GM12801 (cell line): ENCODE results near the gene SMARCE1.

Experiments used
- CTCF ChIP-seq: IDR thresholded peaks from one replicate; pipeline ENCODE4 v1.5.1; 2011; ENCODE audit warnings: control low read depth; ENCODE audit not compliant: insufficient read length; ENCODE audit errors: extremely low read depth

Gene SMARCE1

GRCh38 chr17:40645943-40646342 is 1.7 kb downstream of the SMARCE1 start:
- no peak for TF ChIP-seq CTCF

- no peak for TF ChIP-seq CTCF
These were observed 2.3 kb downstream of the SMARCE1 start for GRCh38 chr17:40645291-40645690.

- TF ChIP-seq CTCF: no peak
These were observed 9.7 kb downstream of the SMARCE1 start for GRCh38 chr17:40637931-40638330.

DNA sequence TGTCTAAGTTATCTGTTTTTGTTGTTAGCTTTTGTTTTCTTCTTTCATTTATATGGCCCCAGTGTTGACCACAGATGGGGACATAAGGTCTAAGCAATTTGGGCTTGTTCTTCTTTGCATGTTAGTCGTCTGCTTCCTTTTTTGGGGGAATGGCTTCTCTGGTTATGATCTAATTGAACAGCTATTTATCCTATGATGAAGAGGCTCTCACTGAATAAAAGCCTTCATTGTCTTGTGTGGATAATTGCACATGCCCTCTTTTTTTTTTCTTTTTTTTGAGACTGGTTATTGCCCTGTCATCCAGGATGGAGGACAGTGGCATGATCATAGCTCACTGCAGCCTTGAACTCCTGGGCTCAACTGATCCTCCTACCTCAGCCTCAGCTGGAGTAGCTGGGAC is 13.7 kb downstream of the SMARCE1 start:
- no peak for TF ChIP-seq CTCF

GRCh38 chr17:40632216-40632615 is 15.4 kb downstream of the SMARCE1 start:
- no peak for TF ChIP-seq CTCF

- TF ChIP-seq CTCF: no peak
These were observed 17.8 kb downstream of the SMARCE1 start for GRCh38 chr17:40629842-40630241.

GRCh38 chr17:40625311-40625710 is 22.3 kb downstream of the SMARCE1 start:
- TF ChIP-seq CTCF: no peak
